Endothelial cell (in vitro differentiated cells): Measurements from ENCODE around the gene EIF4G1. TPM values are rescaled to one million over a fixed set of nuclear protein-coding genes. Genes with fewer than 3 reads are reported as not detected.

ENCODE experiments used
- DNase-seq: peaks from one replicate; pipeline ENCODE4 v3.0.0; 2021; ENCODE audit warnings: low spot score
- H3K27ac Mint-ChIP-seq: one replicate; pipeline ENCODE4 v1.8.0; 2021; ENCODE audit warnings: mixed read lengths, inconsistent platforms; ENCODE audit not compliant: unreplicated experiment
- H3K27me3 Mint-ChIP-seq: one replicate; pipeline ENCODE4 v1.8.0; 2021; ENCODE audit warnings: mild to moderate bottlenecking, moderate library complexity, mixed read lengths, inconsistent platforms; ENCODE audit not compliant: unreplicated experiment
- H3K36me3 Mint-ChIP-seq: one replicate; pipeline ENCODE4 v1.8.0; 2021; ENCODE audit warnings: mild to moderate bottlenecking, low read depth, mixed read lengths, inconsistent platforms; ENCODE audit not compliant: unreplicated experiment
- H3K4me1 Mint-ChIP-seq: one replicate; pipeline ENCODE4 v1.8.0; 2021; ENCODE audit warnings: mild to moderate bottlenecking, mixed read lengths, inconsistent platforms; ENCODE audit not compliant: unreplicated experiment
- H3K4me3 Mint-ChIP-seq: one replicate; pipeline ENCODE4 v1.8.0; 2021; ENCODE audit warnings: mild to moderate bottlenecking, mixed read lengths, inconsistent platforms; ENCODE audit not compliant: unreplicated experiment
- H3K9me3 Mint-ChIP-seq: one replicate; pipeline ENCODE4 v1.8.0; 2021; ENCODE audit warnings: mixed read lengths, inconsistent platforms; ENCODE audit not compliant: unreplicated experiment
- CTCF ChIP-seq: fragments of 200-600 bp; sonication (generic); IDR thresholded peaks from one replicate; pipeline ENCODE4 v1.5.0; 2021; ENCODE audit warnings: antibody characterized with exemption; ENCODE audit not compliant: unreplicated experiment
- total RNA-seq: library from RNA; stranded (reverse); fragmentation: NEBNext Ultra II Directional; extraction: Animal tissue kit (Norgen Biotek cat#: 25700); gene quantifications from one replicate; pipeline ENCODE4 v1.2.1, GENCODE V29; 2021; ENCODE audit not compliant: unreplicated experiment

EIF4G1 gene
- total RNA-seq, 1 donor from 2014 or later, result 390 TPM

- peak; percentile 72 for TF ChIP-seq CTCF
- Mint-ChIP-seq H3K4me1 (no peaks in the 10 kb centered on the region), H3K27me3 (no peaks in the 10 kb centered on the region), H3K4me3 (no peak overlapping the region), H3K27ac (no peak overlapping the region), H3K36me3 (peaks cover 10% of the 10 kb centered on the region), H3K9me3 (no peaks in the 10 kb centered on the region)
- DNase-seq, result peak; percentile 74
These were observed 39.8 kb downstream of the EIF4G1 start for GRCh38 chr3:184354121-184354728.

- H3K27ac Mint-ChIP-seq, result no peak overlapping the region
- no peak for DNase-seq
- no peaks in the 10 kb centered on the region for H3K4me1 Mint-ChIP-seq
- H3K9me3 Mint-ChIP-seq, result no peaks in the 10 kb centered on the region
- TF ChIP-seq CTCF, result no peak
- no peak overlapping the region for H3K4me3 Mint-ChIP-seq
- H3K27me3 Mint-ChIP-seq, result no peaks in the 10 kb centered on the region
- H3K36me3 Mint-ChIP-seq, result peaks cover 9% of the 10 kb centered on the region
These were observed 40.3 kb downstream of the EIF4G1 start for GRCh38 chr3:184354754-184355153.

DNA sequence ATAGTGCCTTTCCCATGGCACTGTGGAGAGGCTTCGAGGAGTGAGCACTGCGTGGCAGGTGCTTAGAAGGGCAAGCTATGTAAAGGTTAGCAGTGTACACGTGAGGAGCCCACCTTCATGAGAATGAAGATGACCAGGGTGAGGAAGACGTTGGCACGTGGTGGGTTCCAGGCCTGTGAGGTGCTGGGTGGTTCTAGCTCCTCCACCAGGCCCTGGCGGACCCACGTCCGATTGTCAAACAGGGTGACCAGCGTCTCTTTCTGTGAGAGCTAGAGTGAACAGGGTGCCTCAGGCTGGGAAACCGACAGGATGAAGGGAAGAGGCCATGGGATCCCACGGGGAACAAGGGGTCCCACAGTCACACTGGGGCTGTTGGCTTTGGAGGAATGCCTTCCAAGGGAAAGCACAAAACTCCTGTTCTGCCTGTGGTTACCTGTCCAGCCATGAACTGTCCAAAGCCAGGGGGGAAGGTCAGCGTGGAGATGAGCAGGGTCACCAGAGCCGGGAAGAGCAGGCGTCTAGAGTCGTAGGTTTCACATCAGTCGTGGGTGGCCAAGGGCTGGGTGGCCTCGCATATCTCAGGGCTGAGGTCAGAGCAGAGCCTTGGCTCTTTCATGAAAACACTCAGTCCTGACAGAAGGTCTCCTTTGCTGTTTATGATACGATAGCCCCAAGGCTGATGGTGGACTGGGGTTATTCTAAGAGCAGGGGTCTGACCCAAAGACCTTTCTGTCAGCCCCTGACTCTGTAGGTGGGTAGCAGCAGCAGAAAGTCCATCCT lies 41.0 kb downstream of the EIF4G1 start:
- no peak for DNase-seq
- TF ChIP-seq CTCF, result no peak
- Mint-ChIP-seq H3K27ac (no peak overlapping the region), H3K4me1 (no peaks in the 10 kb centered on the region), H3K9me3 (no peaks in the 10 kb centered on the region), H3K36me3 (peaks cover 5% of the 10 kb centered on the region), H3K27me3 (no peaks in the 10 kb centered on the region), H3K4me3 (no peak overlapping the region)

DNA sequence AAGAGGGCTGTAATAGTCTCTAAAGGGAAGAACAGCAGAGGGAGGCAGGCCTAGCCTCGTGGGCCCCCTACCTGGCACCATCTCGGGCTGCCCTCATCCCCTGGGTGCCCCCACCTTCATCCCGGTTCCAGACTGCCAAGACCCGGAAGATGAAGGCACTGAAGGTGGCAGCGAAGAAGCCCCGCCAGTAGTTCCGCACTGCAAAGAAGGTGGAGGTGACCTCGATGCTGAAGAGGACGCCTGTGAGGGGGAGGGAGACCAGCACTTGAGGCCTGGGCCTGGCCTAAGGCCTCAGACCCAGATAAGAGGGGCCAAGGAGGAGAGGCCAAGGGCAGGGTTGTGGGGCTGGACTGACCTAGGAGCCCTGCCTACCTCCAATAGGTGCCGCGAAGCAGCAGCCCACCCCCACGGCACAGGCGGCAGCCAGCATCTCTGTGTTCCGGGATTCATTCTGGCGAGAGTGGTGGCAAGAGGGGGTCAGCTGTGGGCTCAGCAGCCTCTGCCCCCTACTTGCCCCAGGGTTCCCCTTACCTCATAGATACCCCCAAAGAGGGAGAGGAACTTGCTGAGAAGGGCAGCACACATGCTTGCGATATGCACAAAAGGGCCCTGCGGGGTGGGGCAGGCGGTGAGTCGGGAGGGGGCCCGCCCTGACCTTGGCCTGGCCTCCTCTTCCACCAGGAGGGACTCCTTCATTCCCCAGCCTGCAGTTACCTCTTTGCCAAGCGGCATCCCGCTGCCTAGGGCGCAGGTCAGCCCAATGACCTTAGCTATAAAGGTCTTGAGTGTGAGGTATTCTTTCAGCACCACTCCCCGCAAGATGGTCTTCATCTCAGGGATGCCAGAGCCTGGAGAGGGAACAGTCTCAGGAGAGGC lies 43.1 kb downstream of the EIF4G1 start:
- Mint-ChIP-seq H3K4me1 (peaks cover 3% of the 10 kb centered on the region), H3K9me3 (no peaks in the 10 kb centered on the region), H3K4me3 (no peak overlapping the region), H3K27ac (no peak overlapping the region), H3K27me3 (peaks cover 5% of the 10 kb centered on the region), H3K36me3 (peaks cover 5% of the 10 kb centered on the region)
- DNase-seq, result no peak
- no peak for TF ChIP-seq CTCF
